ENCODE measurements around the gene ALPK3. TPM values are rescaled to one million over a fixed set of nuclear protein-coding genes. Genes with fewer than 3 reads are reported as not detected.

Gene ALPK3
- total and polyA plus RNA-seq, 10 of the 15 experiments (the other 5 are each of a cell fraction or from before 2014, with no cell fraction given) = under 0.01 to 0.05 (median 0.02) TPM; not detected in 6

DNA sequence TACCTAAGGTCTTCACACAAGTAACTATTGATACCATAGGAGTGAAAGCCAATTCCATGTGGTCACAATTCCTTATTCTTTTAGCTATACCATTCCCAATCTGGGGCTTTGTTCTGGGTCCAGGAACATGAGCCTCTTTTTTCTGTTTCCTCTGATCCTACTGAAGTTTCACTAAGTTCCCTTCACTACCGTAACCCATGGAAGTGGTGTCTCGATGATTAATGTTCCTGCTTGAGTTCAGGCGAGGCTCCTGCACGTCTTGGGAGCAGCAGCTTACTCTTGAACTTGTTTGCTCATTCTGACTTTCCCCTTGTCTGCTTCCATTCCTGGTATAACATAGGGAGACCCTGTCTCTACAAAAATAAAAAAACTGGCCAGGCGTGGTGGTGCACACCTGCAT lies 45.1 kb upstream of the ALPK3 start:
- no TSS peak for BruUV-seq (replicated peaks)
- ChIA-PET POLR2A (interaction anchor here (1.3 kb wide), 1 partner anchor 113 kb away, joined by 3 read pairs; no protein-coding TSS in a partner anchor), CTCF (no interaction called here), RAD21 (ENCODE audit: unreplicated experiment) (no interaction called here), SMC1A (ENCODE audit: uncharacterized antibody, unreplicated experiment) (interaction anchor here (1.5 kb wide), 1 partner anchor 20 kb away, joined by 4 read pairs; no protein-coding TSS in a partner anchor)
- no peak for ATAC-seq
- in situ Hi-C loops (cut with MboI) (no loop called here), intact Hi-C loops (cut with micrococcal nuclease; ENCODE audit: unreplicated experiment) (no loop called here)
- TF ChIP-seq, protein P1, sequence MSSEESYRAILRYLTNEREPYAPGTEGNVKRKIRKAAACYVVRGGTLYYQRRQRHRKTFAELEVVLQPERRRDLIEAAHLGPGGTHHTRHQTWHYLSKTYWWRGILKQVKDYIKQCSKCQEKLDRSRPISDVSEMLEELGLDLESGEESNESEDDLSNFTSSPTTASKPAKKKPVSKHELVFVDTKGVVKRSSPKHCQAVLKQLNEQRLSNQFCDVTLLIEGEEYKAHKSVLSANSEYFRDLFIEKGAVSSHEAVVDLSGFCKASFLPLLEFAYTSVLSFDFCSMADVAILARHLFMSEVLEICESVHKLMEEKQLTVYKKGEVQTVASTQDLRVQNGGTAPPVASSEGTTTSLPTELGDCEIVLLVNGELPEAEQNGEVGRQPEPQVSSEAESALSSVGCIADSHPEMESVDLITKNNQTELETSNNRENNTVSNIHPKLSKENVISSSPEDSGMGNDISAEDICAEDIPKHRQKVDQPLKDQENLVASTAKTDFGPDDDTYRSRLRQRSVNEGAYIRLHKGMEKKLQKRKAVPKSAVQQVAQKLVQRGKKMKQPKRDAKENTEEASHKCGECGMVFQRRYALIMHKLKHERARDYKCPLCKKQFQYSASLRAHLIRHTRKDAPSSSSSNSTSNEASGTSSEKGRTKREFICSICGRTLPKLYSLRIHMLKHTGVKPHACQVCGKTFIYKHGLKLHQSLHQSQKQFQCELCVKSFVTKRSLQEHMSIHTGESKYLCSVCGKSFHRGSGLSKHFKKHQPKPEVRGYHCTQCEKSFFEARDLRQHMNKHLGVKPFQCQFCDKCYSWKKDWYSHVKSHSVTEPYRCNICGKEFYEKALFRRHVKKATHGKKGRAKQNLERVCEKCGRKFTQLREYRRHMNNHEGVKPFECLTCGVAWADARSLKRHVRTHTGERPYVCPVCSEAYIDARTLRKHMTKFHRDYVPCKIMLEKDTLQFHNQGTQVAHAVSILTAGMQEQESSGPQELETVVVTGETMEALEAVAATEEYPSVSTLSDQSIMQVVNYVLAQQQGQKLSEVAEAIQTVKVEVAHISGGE (CRISPR knock-in tag; IDR thresholded peaks at IDR 0.05) = no peak
- no peak for TF ChIP-seq BHLHE40 (IDR thresholded peaks at IDR 0.05; ENCODE audit: borderline replicate concordance in 1 of 2, low read depth in 2 of 2, low read length in 1 of 2)
- no peak for TF ChIP-seq ATF7 (IDR thresholded peaks at IDR 0.05; ENCODE audit: low read depth)
- TF ChIP-seq SIX5 (IDR thresholded peaks at IDR 0.05; ENCODE audit: low read depth, low read length, severe bottlenecking) = no peak
- H3K9me3 ChIP-seq (replicated peaks; ENCODE audit: control insufficient read depth, insufficient read depth, low read length) = no peaks in the 10 kb centered on the region
- H3K27ac ChIP-seq (ENCODE audit: control insufficient read depth, insufficient read depth) = no peak overlapping the region
- WGBS (ENCODE audit: insufficient coverage, insufficient replicate concordance, low lambda C conversion rate, missing lambda C conversion rate) = over 99% methylated on average over 5 of the region's 5 CpGs
- no peaks in the 10 kb centered on the region for H3K4me1 ChIP-seq (ENCODE audit: control insufficient read depth, insufficient read depth, low read length)
- no peak for DNase-seq (ENCODE audit: low read depth, low spot score)
- no peak overlapping the region for H2AFZ ChIP-seq (ENCODE audit: control insufficient read depth, low read depth, low read length)
- H4K20me1 ChIP-seq (ENCODE audit: control insufficient read depth, insufficient read depth) = no peaks in the 10 kb centered on the region
- no peak overlapping the region for H3K4me2 ChIP-seq (ENCODE audit: control insufficient read depth, insufficient read depth)
- FAIRE-seq = no peak
- peaks cover 10 to 19% of the 10 kb centered on the region in 2 experiments for H3K36me3 ChIP-seq (ENCODE audit: control insufficient read depth in 2 of 2, insufficient read depth in 2 of 2, low read length in 1 of 2)
- H3K27me3 ChIP-seq (replicated peaks in 1 of 2; ENCODE audit: control insufficient read depth in 2 of 2, insufficient read depth in 2 of 2, low read length in 1 of 2) = no peaks in the 10 kb centered on the region
- peaks cover 7% of the 10 kb centered on the region for H3K79me2 ChIP-seq (ENCODE audit: control insufficient read depth, insufficient read depth, low read length)
- no peak overlapping the region for H3K9ac ChIP-seq (ENCODE audit: control insufficient read depth, insufficient read depth, low read length)
- no peak overlapping the region for H3K4me3 ChIP-seq

Measured in GM12878 (cell line).